PC-3 (cell line): ENCODE results near the gene CCDC80.

ENCODE experiments used
- EZH2 ChIP-seq: fragments of 300-600 bp; sonication (generic); IDR thresholded peaks from one replicate; pipeline ENCODE4 v1.6.1; 2017; ENCODE audit warnings: antibody characterized with exemption, mild to moderate bottlenecking, low read length; ENCODE audit not compliant: unreplicated experiment
- TF ChIP-seq, protein P1 (sequence below): fragments of 300-600 bp; sonication (generic); conservative IDR thresholded peaks from 2 replicates; pipeline ENCODE4 v1.5.1; 2017; ENCODE audit warnings: antibody characterized with exemption, low read depth, mild to moderate bottlenecking, low read length

- no peak for TF ChIP-seq EZH2
- TF ChIP-seq, protein P1, sequence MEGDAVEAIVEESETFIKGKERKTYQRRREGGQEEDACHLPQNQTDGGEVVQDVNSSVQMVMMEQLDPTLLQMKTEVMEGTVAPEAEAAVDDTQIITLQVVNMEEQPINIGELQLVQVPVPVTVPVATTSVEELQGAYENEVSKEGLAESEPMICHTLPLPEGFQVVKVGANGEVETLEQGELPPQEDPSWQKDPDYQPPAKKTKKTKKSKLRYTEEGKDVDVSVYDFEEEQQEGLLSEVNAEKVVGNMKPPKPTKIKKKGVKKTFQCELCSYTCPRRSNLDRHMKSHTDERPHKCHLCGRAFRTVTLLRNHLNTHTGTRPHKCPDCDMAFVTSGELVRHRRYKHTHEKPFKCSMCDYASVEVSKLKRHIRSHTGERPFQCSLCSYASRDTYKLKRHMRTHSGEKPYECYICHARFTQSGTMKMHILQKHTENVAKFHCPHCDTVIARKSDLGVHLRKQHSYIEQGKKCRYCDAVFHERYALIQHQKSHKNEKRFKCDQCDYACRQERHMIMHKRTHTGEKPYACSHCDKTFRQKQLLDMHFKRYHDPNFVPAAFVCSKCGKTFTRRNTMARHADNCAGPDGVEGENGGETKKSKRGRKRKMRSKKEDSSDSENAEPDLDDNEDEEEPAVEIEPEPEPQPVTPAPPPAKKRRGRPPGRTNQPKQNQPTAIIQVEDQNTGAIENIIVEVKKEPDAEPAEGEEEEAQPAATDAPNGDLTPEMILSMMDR, result no peak
These were observed 45.2 kb upstream of the CCDC80 start for GRCh38 chr3:112685956-112686799.
